ENCODE data around the gene CAMKK1. TPM values are rescaled to one million over a fixed set of nuclear protein-coding genes. Genes with fewer than 3 reads are reported as not detected.

CAMKK1 gene
- total and polyA plus RNA-seq, 2 of the 4 experiments (the other 2 are of a cell fraction): 4.1 to 8.2 TPM

DNA sequence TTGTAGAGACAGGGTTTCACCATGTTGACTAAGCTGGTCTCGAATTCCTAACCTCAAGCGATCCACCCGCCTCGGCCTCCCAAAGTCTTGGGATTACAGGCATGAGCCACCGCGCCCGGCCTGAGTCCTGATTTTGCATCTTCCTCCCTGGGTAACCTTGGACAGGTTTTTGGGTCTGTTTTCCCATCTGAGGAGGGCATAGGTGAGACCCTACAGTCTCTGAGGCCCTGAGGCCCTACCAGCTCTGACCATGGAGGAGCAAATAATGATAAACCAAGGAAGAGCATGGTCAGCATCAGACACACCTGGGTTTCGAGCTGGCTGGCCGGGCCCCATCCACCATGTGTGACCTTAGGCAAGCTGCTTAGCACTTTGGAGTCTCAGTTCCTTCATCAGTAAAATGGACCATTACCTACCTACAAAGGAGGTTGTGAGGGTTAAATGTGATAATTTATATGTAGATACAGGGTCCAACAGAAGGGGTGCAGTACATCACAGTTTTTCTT lies 45.6 kb downstream of the CAMKK1 start:
- Histone ChIP-seq H4K20me1 (ENCODE audit: insufficient read depth, low read length) (peaks cover 13% of the 10 kb centered on the region; the same call in 1 of the 2 replicates), H2AK9ac (replicated peaks; ENCODE audit: low read depth, low read length, poor library complexity) (no peak overlapping the region), H3K4me2 (ENCODE audit: low read depth, low read length) (no peak overlapping the region), H3K36me3 (ENCODE audit: control insufficient read depth, insufficient read depth, low read length) (peaks cover 8% of the 10 kb centered on the region), H3K27me3 (ENCODE audit: control insufficient read depth, insufficient read depth, low read length) (peaks cover 9% of the 10 kb centered on the region), H3K18ac (ENCODE audit: low read depth, low read length) (no peak overlapping the region), H2AFZ (replicated peaks; ENCODE audit: low read length, poor library complexity) (no peak overlapping the region), H2BK20ac (ENCODE audit: low read depth, low read length) (no peak overlapping the region), H4K91ac (ENCODE audit: insufficient read depth, low read depth, low read length) (no peak overlapping the region), H3K79me1 (ENCODE audit: low read depth in 1 of 2, low read length in 2 of 2) (peaks cover 20 to 32% of the 10 kb centered on the region in 2 experiments), H3K23ac (ENCODE audit: low read depth, low read length) (no peak overlapping the region), H3K9ac (ENCODE audit: low read depth, low read length) (no peak overlapping the region), H3K4me3 (ENCODE audit: insufficient read depth, low read depth, low read length) (no peak overlapping the region), H3K14ac (replicated peaks; ENCODE audit: low read depth, low read length) (no peak overlapping the region), H3K56ac (ENCODE audit: extremely low read depth, insufficient read depth, low read length) (no peak overlapping the region), H3K4me1 (ENCODE audit: control insufficient read depth, insufficient read depth, low read length) (peaks cover 3% of the 10 kb centered on the region), H3K9me3 (ENCODE audit: control insufficient read depth, insufficient read depth, low read length) (no peaks in the 10 kb centered on the region), H2AK5ac (ENCODE audit: low read depth, low read length) (no peak overlapping the region), H3K27ac (ENCODE audit: insufficient read depth, low read length) (no peak overlapping the region), H2BK120ac (ENCODE audit: low read depth, low read length) (no peak overlapping the region), H2BK15ac (ENCODE audit: low read depth, low read length) (no peak overlapping the region), H2BK5ac (ENCODE audit: low read depth, low read length, poor library complexity, severe bottlenecking) (no peak overlapping the region), H4K5ac (ENCODE audit: low read depth, low read length) (no peak overlapping the region), H3K4ac (ENCODE audit: low read depth, low read length) (no peak overlapping the region), H4K8ac (ENCODE audit: low read depth in 2 of 2, low read length in 2 of 2) (no peak overlapping the region), H3K9me1 (ENCODE audit: insufficient read depth, low read length) (peaks cover 9% of the 10 kb centered on the region; the same call in 1 of the 2 replicates)
- dilution Hi-C loops (cut with HindIII; ENCODE audit: low sequenced_read_pairs, unreplicated experiment): no loop called here
- intact Hi-C loops (cut with micrococcal nuclease): loop anchor here (2.0 kb wide), 1 partner anchor 46 kb away; the partner anchor contains the start of gene CAMKK1
- no CpG with 5 or more reads among the region's 9 CpGs for WGBS, 2 experiments (ENCODE audit: extremely low coverage in 2 of 2, insufficient read length in 1 of 2)
- in situ Hi-C loops (cut with MboI; ENCODE audit: low sequenced_read_pairs): no loop called here
- no TSS peak for BruUV-seq (replicated peaks)
- no peak for DNase-seq
- TF ChIP-seq FOS (IDR thresholded peaks at IDR 0.05; ENCODE audit: low read depth, low read length) (no peak), RFX5 (IDR thresholded peaks at IDR 0.05; ENCODE audit: low read depth, low read length) (no peak), SMC3 (IDR thresholded peaks at IDR 0.05; ENCODE audit: low read depth, low read length) (no peak), CHD1 (IDR thresholded peaks at IDR 0.05; ENCODE audit: low read depth, low read length) (no peak), NFE2L2 (IDR thresholded peaks at IDR 0.05; ENCODE audit: low read depth, low read length) (no peak), POLR2A (IDR thresholded peaks at IDR 0.05; ENCODE audit: low read depth, low read length) (no peak), RAD21 (IDR thresholded peaks at IDR 0.05; ENCODE audit: low read length) (no peak), MAFK (IDR thresholded peaks at IDR 0.05; ENCODE audit: low read depth, low read length) (no peak), BHLHE40 (IDR thresholded peaks at IDR 0.05; ENCODE audit: low read depth, low read length) (no peak), MAZ (IDR thresholded peaks at IDR 0.05; ENCODE audit: borderline replicate concordance, low read depth, low read length) (no peak), RCOR1 (IDR thresholded peaks at IDR 0.05; ENCODE audit: insufficient replicate concordance, low read length) (no peak), MXI1 (IDR thresholded peaks at IDR 0.05; ENCODE audit: borderline replicate concordance, low read depth, low read length) (no peak), CEBPB (IDR thresholded peaks at IDR 0.05; ENCODE audit: low read depth, low read length) (no peak)
- TF ChIP-seq, protein P1, sequence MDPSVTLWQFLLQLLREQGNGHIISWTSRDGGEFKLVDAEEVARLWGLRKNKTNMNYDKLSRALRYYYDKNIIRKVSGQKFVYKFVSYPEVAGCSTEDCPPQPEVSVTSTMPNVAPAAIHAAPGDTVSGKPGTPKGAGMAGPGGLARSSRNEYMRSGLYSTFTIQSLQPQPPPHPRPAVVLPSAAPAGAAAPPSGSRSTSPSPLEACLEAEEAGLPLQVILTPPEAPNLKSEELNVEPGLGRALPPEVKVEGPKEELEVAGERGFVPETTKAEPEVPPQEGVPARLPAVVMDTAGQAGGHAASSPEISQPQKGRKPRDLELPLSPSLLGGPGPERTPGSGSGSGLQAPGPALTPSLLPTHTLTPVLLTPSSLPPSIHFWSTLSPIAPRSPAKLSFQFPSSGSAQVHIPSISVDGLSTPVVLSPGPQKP (IDR thresholded peaks at IDR 0.05; ENCODE audit: borderline replicate concordance, low read depth, low read length): no peak
- TF ChIP-seq, protein P2, sequence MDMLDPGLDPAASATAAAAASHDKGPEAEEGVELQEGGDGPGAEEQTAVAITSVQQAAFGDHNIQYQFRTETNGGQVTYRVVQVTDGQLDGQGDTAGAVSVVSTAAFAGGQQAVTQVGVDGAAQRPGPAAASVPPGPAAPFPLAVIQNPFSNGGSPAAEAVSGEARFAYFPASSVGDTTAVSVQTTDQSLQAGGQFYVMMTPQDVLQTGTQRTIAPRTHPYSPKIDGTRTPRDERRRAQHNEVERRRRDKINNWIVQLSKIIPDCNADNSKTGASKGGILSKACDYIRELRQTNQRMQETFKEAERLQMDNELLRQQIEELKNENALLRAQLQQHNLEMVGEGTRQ (IDR thresholded peaks at IDR 0.05; ENCODE audit: low read depth, low read length): no peak
- TF ChIP-seq, protein P3, sequence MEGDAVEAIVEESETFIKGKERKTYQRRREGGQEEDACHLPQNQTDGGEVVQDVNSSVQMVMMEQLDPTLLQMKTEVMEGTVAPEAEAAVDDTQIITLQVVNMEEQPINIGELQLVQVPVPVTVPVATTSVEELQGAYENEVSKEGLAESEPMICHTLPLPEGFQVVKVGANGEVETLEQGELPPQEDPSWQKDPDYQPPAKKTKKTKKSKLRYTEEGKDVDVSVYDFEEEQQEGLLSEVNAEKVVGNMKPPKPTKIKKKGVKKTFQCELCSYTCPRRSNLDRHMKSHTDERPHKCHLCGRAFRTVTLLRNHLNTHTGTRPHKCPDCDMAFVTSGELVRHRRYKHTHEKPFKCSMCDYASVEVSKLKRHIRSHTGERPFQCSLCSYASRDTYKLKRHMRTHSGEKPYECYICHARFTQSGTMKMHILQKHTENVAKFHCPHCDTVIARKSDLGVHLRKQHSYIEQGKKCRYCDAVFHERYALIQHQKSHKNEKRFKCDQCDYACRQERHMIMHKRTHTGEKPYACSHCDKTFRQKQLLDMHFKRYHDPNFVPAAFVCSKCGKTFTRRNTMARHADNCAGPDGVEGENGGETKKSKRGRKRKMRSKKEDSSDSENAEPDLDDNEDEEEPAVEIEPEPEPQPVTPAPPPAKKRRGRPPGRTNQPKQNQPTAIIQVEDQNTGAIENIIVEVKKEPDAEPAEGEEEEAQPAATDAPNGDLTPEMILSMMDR (conservative IDR thresholded peaks at IDR 0.05; ENCODE audit: low read depth, low read length): no peak
- POLR2A ChIA-PET (ENCODE audit: unreplicated experiment): no interaction called here
- CTCF ChIA-PET: interaction anchor here (0.9 to 3.2 kb wide), 5 partner anchors 12 to 116 kb away, joined by 3 to 18 read pairs (median 7); no protein-coding TSS in a partner anchor
- ATAC-seq (ENCODE audit: low read depth): no peak
